Measurements from ENCODE around the gene KCNQ2.

KCNQ2 gene

GRCh38 chr20:63449025-63449424 lies 23.4 kb downstream of the KCNQ2 start:
- Histone ChIP-seq H3K79me2 (ENCODE audit: insufficient read depth, low read length) (no peaks in the 10 kb centered on the region), H3K9ac (ENCODE audit: low read length) (no peak overlapping the region), H3K36me3 (ENCODE audit: insufficient read depth, low read length) (no peaks in the 10 kb centered on the region), H3F3A (ENCODE audit: insufficient read depth, low read length) (no peaks in the 10 kb centered on the region), H2AFZ (ENCODE audit: low read length) (no peak overlapping the region), H3K9me2 (ENCODE audit: low read depth, low read length) (no peaks in the 10 kb centered on the region), H3K27ac (ENCODE audit: low read depth, low read length, poor library complexity, severe bottlenecking) (no peak overlapping the region), H3K4me1 (ENCODE audit: insufficient read depth, low read length, severe bottlenecking) (no peaks in the 10 kb centered on the region), H4K20me1 (ENCODE audit: insufficient read depth, low read length) (no peaks in the 10 kb centered on the region), H3K9me3 (ENCODE audit: low read length) (no peaks in the 10 kb centered on the region), H3K4me3 (ENCODE audit: low read depth, low read length, poor library complexity, severe bottlenecking) (no peak overlapping the region), H3K4me2 (ENCODE audit: low read length) (no peak overlapping the region), H3K27me3 (ENCODE audit: insufficient read depth, low read length) (no peaks in the 10 kb centered on the region)
- TF ChIP-seq EZH2 (IDR thresholded peaks at IDR 0.05; ENCODE audit: borderline replicate concordance, low read length) (no peak), CTCF (IDR thresholded peaks at IDR 0.05; ENCODE audit: low read length) (no peak)

GRCh38 chr20:63448031-63448430 lies 24.4 kb downstream of the KCNQ2 start:
- Histone ChIP-seq H3K9ac (ENCODE audit: low read length) (no peak overlapping the region), H3K4me3 (ENCODE audit: low read depth, low read length, poor library complexity, severe bottlenecking) (no peak overlapping the region), H3K4me1 (ENCODE audit: insufficient read depth, low read length, severe bottlenecking) (no peaks in the 10 kb centered on the region), H2AFZ (ENCODE audit: low read length) (no peak overlapping the region), H3K36me3 (ENCODE audit: insufficient read depth, low read length) (no peaks in the 10 kb centered on the region), H3K27ac (ENCODE audit: low read depth, low read length, poor library complexity, severe bottlenecking) (no peak overlapping the region), H3F3A (ENCODE audit: insufficient read depth, low read length) (no peaks in the 10 kb centered on the region), H3K9me3 (ENCODE audit: low read length) (no peaks in the 10 kb centered on the region), H3K27me3 (ENCODE audit: insufficient read depth, low read length) (no peaks in the 10 kb centered on the region), H3K79me2 (ENCODE audit: insufficient read depth, low read length) (no peaks in the 10 kb centered on the region), H3K4me2 (ENCODE audit: low read length) (no peak overlapping the region), H4K20me1 (ENCODE audit: insufficient read depth, low read length) (no peaks in the 10 kb centered on the region), H3K9me2 (ENCODE audit: low read depth, low read length) (no peaks in the 10 kb centered on the region)
- TF ChIP-seq EZH2 (IDR thresholded peaks at IDR 0.05; ENCODE audit: borderline replicate concordance, low read length): no peak
- no peak for TF ChIP-seq CTCF (IDR thresholded peaks at IDR 0.05; ENCODE audit: low read length)

GRCh38 chr20:63447320-63447719 lies 25.1 kb downstream of the KCNQ2 start:
- H3K27me3 ChIP-seq (ENCODE audit: insufficient read depth, low read length): no peaks in the 10 kb centered on the region

More at GRCh38 chr20:63447320-63447719, 25.1 kb downstream of the KCNQ2 start:
- TF ChIP-seq CTCF (IDR thresholded peaks at IDR 0.05; ENCODE audit: low read length) (no peak), EZH2 (IDR thresholded peaks at IDR 0.05; ENCODE audit: borderline replicate concordance, low read length) (no peak)
- Histone ChIP-seq H2AFZ (ENCODE audit: low read length) (no peak overlapping the region), H3K4me1 (ENCODE audit: insufficient read depth, low read length, severe bottlenecking) (no peaks in the 10 kb centered on the region), H4K20me1 (ENCODE audit: insufficient read depth, low read length) (no peaks in the 10 kb centered on the region), H3K4me3 (ENCODE audit: low read depth, low read length, poor library complexity, severe bottlenecking) (no peak overlapping the region), H3F3A (ENCODE audit: insufficient read depth, low read length) (no peaks in the 10 kb centered on the region), H3K9me3 (ENCODE audit: low read length) (no peaks in the 10 kb centered on the region), H3K27ac (ENCODE audit: low read depth, low read length, poor library complexity, severe bottlenecking) (no peak overlapping the region), H3K36me3 (ENCODE audit: insufficient read depth, low read length) (no peaks in the 10 kb centered on the region), H3K9me2 (ENCODE audit: low read depth, low read length) (no peaks in the 10 kb centered on the region), H3K9ac (ENCODE audit: low read length) (no peak overlapping the region), H3K4me2 (ENCODE audit: low read length) (no peak overlapping the region), H3K79me2 (ENCODE audit: insufficient read depth, low read length) (no peaks in the 10 kb centered on the region)
